Calu3 (cell line): Measurements from ENCODE around the gene NUP210. TPM values are rescaled to one million over a fixed set of nuclear protein-coding genes. Genes with fewer than 3 reads are reported as not detected.

ENCODE experiments used
- BruUV-seq: library from RNA; stranded (reverse); fragments of 400-500 nt; replicated peaks from 2 replicates; lab custom pipeline; 2021; lab: Mats Ljungman, UMichigan
- CTCF ChIA-PET: fragments of 300-600 bp; sonication (Branson Sonifier 250); formaldehyde crosslinking; loops from one replicate; lab custom pipeline; 2022; ENCODE audit warnings: antibody characterized with exemption; lab: Charles Lee
- DNase-seq: peaks from one replicate; pipeline ENCODE4 v3.0.0; 2022
- H3K27ac Mint-ChIP-seq: one replicate; pipeline ENCODE4 v1.8.0; 2022; ENCODE audit warnings: mixed read lengths; ENCODE audit not compliant: unreplicated experiment
- H3K27me3 Mint-ChIP-seq: one replicate; pipeline ENCODE4 v1.8.0; 2022; ENCODE audit warnings: mixed read lengths; ENCODE audit not compliant: unreplicated experiment
- H3K36me3 Mint-ChIP-seq: one replicate; pipeline ENCODE4 v1.8.0; 2022; ENCODE audit warnings: mild to moderate bottlenecking, moderate library complexity, mixed read lengths; ENCODE audit not compliant: insufficient read depth, unreplicated experiment
- H3K4me1 Mint-ChIP-seq: one replicate; pipeline ENCODE4 v1.8.0; 2022; ENCODE audit warnings: mild to moderate bottlenecking, low read depth, mixed read lengths; ENCODE audit not compliant: unreplicated experiment
- H3K4me3 Mint-ChIP-seq: one replicate; pipeline ENCODE4 v1.8.0; 2022; ENCODE audit warnings: mild to moderate bottlenecking, low read depth, moderate library complexity, mixed read lengths; ENCODE audit not compliant: unreplicated experiment
- H3K9me3 Mint-ChIP-seq: one replicate; pipeline ENCODE4 v1.8.0; 2022; ENCODE audit warnings: low read depth, mixed read lengths; ENCODE audit not compliant: unreplicated experiment
- CTCF ChIP-seq: fragments of 200-600 bp; IDR thresholded peaks from one replicate; pipeline ENCODE4 v1.8.0; 2022; ENCODE audit warnings: antibody characterized with exemption; ENCODE audit not compliant: unreplicated experiment
- intact Hi-C: fragments of 100-400 bp; cut with micrococcal nuclease; formaldehyde crosslinking; loops from one replicate; pipeline ENCODE4 v1.10.0; 2022; ENCODE audit not compliant: unreplicated experiment
- total RNA-seq: library from RNA; stranded (reverse); gene quantifications from 2 replicates; pipeline ENCODE4 v1.2.3, GENCODE V29; 2022

NUP210 gene
- total RNA-seq, 1 experiment from 2014 or later = 76.9 TPM

DNA sequence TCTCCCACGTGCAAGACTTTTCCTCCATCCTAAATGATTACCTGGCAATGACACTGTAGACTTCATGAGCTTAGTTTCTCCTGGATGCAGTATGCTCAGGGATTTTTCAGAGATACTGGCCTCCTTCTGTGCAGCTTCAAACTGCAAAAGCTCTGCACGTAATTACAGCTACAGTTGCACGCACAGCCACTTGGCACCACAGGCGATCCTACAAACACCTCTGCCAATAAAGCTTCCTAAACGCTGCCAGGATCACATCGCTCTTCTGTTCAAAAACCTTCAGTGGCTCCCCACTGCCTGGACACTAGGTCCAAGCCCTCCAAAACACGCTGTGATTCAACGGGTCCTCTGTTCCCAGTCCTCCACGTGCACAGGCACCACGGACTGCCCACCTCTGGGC is 49.5 kb downstream of the NUP210 start:
- Mint-ChIP-seq H3K4me3 (no peak overlapping the region), H3K27ac (no peak overlapping the region), H3K9me3 (no peaks in the 10 kb centered on the region), H3K4me1 (no peaks in the 10 kb centered on the region), H3K27me3 (no peaks in the 10 kb centered on the region), H3K36me3 (peaks cover 6% of the 10 kb centered on the region)
- no TSS peak for BruUV-seq
- no peak for DNase-seq
- intact Hi-C loops = no loop called here
- no peak for TF ChIP-seq CTCF
- CTCF ChIA-PET = interaction anchor here (0.6 to 1.1 kb wide), 3 partner anchors 17 to 225 kb away, joined by 3 read pairs; no protein-coding TSS in a partner anchor

GRCh38 chr3:13370055-13370454 is 50.1 kb downstream of the NUP210 start:
- H3K4me3 Mint-ChIP-seq = no peak overlapping the region
- TF ChIP-seq CTCF = no peak
- no peak overlapping the region for H3K27ac Mint-ChIP-seq
- no peaks in the 10 kb centered on the region for H3K27me3 Mint-ChIP-seq
- H3K4me1 Mint-ChIP-seq = no peaks in the 10 kb centered on the region
- no TSS peak for BruUV-seq
- intact Hi-C loops = no loop called here
- no peaks in the 10 kb centered on the region for H3K9me3 Mint-ChIP-seq
- DNase-seq = no peak
- peaks cover 2% of the 10 kb centered on the region for H3K36me3 Mint-ChIP-seq
- CTCF ChIA-PET = interaction anchor here (1.1 kb wide), 1 partner anchor 16 kb away, joined by 3 read pairs; no protein-coding TSS in a partner anchor

DNA sequence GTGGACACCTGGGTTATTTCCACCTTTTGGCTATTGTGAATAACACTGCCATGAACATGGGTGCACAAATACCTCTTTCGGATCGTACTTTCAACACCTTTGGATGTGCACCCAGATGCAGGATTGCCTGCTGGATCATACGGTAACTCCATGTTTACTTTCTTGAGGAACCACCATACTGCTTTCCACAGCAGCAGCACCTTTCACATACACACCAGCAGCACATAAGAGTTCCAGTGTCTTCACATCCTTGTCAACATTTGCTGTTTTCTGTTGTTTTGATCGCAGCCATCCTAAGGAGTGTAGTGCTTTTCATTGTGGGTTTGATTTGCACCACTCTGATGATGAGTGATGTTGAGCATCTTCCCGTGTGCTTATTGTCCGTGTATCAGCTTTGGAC is 51.3 kb downstream of the NUP210 start:
- no TSS peak for BruUV-seq
- Mint-ChIP-seq H3K36me3 (no peaks in the 10 kb centered on the region), H3K4me1 (no peaks in the 10 kb centered on the region), H3K27me3 (no peaks in the 10 kb centered on the region), H3K27ac (no peak overlapping the region), H3K4me3 (no peak overlapping the region), H3K9me3 (no peaks in the 10 kb centered on the region)
- intact Hi-C loops = no loop called here
- DNase-seq = no peak
- CTCF ChIA-PET = no interaction called here
- TF ChIP-seq CTCF = no peak

DNA sequence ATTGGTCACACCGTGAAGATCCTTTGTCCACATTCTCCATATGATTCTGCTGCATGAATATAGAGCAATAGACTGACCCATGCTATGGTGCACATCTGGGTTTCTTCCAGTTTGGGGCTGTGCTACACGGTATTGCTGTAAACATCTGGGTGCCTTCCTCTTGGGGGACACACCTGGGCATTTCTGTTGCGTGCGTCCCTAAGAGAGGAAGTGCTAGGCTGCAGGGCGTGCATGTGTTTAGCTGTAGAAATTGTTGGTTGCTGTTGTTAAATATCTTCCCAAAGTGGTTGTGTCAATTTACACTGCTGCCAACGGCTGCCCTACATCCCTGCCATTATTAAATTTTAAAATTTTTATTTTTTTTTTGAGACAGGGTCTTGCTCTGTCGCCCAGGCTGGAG is 52.4 kb downstream of the NUP210 start:
- no peak for TF ChIP-seq CTCF

More for the DNA sequence above, 52.4 kb downstream of the NUP210 start:
- CTCF ChIA-PET = no interaction called here
- no peak overlapping the region for H3K27ac Mint-ChIP-seq
- H3K9me3 Mint-ChIP-seq = no peaks in the 10 kb centered on the region
- no peaks in the 10 kb centered on the region for H3K4me1 Mint-ChIP-seq
- no TSS peak for BruUV-seq
- H3K27me3 Mint-ChIP-seq = no peaks in the 10 kb centered on the region
- H3K4me3 Mint-ChIP-seq = no peak overlapping the region
- no peaks in the 10 kb centered on the region for H3K36me3 Mint-ChIP-seq
- intact Hi-C loops = no loop called here
- no peak for DNase-seq
